ENCODE measurements around the gene CADPS2. TPM values are rescaled to one million over a fixed set of nuclear protein-coding genes. Genes with fewer than 3 reads are reported as not detected.

The CADPS2 gene
- total RNA-seq (2014; rRNA removed; shearing (Covaris generic)), result 5.9 and 6.9 TPM in 2 replicates

DNA sequence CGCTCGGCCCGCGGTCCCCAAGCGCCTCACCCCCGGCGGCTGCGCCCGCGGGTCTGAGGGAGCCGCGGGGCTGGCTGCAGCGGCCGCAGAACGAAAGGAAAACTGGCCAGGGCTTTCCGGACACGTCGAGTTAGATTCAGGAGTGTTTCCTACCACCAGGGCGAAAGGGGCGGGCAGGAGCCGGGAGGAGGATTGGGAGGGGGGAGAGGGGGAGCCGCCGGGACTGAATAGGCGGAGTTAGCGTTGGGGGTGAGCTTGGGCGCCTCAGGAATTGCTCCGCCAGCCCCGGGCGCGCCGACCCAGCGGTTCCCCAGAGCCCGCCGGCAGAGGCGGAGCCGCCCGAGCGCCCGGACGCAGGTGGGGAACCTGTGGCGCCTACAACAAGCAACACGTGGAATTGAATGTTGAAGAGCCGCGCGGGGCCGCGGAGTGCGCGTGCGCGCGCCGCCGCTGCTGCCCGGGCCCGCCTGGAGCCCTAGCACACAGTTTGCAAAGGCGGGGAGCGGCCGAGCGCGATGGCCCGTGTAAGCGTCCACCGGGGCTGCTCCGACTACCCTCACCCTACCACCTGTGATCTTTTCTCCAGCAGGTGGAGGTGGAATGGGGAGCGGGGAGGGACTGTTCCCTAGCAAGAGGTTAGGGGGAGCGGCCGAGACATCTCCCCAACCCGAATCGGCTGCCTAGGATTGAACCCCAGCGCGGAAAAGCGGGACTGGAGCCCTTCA is at the start of gene CADPS2:
Gene CADPS2, minus strand, starts transcription at position 104 of the 725 bp plus-strand sequence. CDS start 123 bp downstream, outside the sequence.
- peak; percentile 93 for DNase-seq
- no peaks in the 10 kb centered on the region for H3K36me3 ChIP-seq (replicated peaks; ENCODE audit: control insufficient read depth, insufficient read depth, low read length)
- H3K27me3 ChIP-seq (ENCODE audit: control insufficient read depth, insufficient read depth, low read length), result peaks cover 34% of the 10 kb centered on the region
- peak within 1 kb of the TSS; percentile 77 for H3K4me3 ChIP-seq (ENCODE audit: insufficient read depth, low read depth, low read length)

DNA sequence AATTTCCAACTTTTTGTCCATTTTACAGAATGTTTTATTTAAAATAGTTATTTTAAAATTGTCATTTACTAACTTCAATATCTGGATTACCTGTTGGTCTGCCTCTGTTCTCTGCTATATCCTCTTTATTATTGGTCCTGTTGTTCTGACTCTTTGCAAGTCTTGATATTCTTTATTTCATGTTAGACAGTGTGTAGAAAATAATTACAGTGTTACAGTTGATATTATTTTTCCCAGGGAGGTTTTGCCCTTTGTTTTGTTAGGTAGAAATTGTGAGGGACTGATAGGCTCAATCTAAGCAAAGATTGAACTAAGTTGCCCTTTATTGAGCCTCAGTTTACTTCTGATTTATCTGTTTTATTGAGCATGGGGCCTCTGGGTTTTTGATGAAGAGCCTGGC is 49.4 kb upstream of the CADPS2 start:
- Histone ChIP-seq H3K36me3 (replicated peaks; ENCODE audit: control insufficient read depth, insufficient read depth, low read length) (no peaks in the 10 kb centered on the region), H3K4me3 (ENCODE audit: insufficient read depth, low read depth, low read length) (no peak overlapping the region), H3K27me3 (ENCODE audit: control insufficient read depth, insufficient read depth, low read length) (no peaks in the 10 kb centered on the region)
- DNase-seq, result no peak

DNA sequence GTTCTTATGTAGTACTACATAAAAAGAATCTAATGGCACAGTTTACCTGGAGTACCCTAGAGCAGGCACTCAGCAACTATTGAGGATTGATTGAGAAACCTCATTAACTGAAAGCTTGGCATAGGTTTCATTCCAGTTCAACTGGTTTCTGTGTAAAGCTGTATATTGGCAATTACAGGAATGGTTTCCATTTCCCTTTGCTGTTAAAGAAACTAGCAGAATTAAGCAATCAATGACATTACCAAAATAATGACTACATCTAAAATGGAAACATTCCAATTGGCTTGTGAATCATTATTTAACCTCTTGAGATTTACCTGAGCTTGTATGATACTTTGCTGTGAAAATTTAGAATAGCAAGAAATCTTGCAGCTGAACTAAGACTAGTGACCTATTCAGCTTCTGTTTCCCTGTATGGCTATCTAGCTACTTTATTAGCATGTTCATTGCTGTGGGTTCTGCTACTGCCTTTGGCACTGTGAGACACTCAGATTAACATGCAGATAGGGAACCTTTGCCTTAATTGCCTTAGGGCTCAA is 33.5 kb upstream of the CADPS2 start:
- DNase-seq, result no peak
- Histone ChIP-seq H3K27me3 (ENCODE audit: control insufficient read depth, insufficient read depth, low read length) (no peaks in the 10 kb centered on the region), H3K36me3 (replicated peaks; ENCODE audit: control insufficient read depth, insufficient read depth, low read length) (no peaks in the 10 kb centered on the region), H3K4me3 (ENCODE audit: insufficient read depth, low read depth, low read length) (no peak overlapping the region)

DNA sequence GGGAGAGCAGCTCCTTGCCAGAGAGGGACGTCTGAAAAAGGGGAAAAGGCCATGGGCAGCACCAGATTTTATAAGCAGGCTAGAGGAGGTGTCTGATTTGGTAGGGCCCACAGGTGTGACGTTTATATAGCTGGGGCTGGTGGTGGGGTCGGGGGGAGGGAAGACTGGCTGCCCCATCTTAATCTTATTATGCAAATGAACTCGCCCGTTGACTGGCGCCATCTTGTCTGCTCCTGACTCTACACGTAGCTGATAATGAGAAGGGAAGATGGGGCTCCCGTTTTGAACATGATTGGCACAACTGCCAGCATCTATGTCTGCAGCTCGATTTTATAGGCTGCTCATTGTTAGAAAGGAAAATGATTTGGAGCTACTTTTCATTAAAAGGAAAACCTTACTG is 28.6 kb upstream of the CADPS2 start:
- DNase-seq, result no peak
- no peaks in the 10 kb centered on the region for H3K27me3 ChIP-seq (ENCODE audit: control insufficient read depth, insufficient read depth, low read length)
- no peak overlapping the region for H3K4me3 ChIP-seq (ENCODE audit: insufficient read depth, low read depth, low read length)
- H3K36me3 ChIP-seq (replicated peaks; ENCODE audit: control insufficient read depth, insufficient read depth, low read length), result no peaks in the 10 kb centered on the region

DNA sequence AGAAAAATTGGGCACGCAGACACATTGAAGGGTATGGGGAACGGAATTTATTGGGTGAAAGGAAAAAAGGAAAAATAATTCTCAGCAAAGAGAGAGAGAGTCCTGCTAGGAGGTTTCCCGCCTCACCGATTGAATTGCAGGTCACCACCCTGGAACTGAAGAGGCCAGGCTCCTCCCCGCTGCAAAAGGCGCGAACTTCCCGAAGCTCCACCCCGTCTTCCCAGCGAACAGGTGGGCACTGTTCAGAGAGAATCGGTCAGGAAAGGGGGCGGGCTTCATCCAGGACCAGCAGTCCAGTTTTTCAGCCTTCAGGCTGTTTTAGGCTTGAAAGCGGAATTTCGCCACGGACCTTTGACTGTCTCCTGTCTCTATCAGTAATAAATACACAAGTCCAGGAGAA is 27.3 kb upstream of the CADPS2 start:
- DNase-seq, result no peak
- no peaks in the 10 kb centered on the region for H3K27me3 ChIP-seq (ENCODE audit: control insufficient read depth, insufficient read depth, low read length)
- H3K4me3 ChIP-seq (ENCODE audit: insufficient read depth, low read depth, low read length), result no peak overlapping the region
- no peaks in the 10 kb centered on the region for H3K36me3 ChIP-seq (replicated peaks; ENCODE audit: control insufficient read depth, insufficient read depth, low read length)

DNA sequence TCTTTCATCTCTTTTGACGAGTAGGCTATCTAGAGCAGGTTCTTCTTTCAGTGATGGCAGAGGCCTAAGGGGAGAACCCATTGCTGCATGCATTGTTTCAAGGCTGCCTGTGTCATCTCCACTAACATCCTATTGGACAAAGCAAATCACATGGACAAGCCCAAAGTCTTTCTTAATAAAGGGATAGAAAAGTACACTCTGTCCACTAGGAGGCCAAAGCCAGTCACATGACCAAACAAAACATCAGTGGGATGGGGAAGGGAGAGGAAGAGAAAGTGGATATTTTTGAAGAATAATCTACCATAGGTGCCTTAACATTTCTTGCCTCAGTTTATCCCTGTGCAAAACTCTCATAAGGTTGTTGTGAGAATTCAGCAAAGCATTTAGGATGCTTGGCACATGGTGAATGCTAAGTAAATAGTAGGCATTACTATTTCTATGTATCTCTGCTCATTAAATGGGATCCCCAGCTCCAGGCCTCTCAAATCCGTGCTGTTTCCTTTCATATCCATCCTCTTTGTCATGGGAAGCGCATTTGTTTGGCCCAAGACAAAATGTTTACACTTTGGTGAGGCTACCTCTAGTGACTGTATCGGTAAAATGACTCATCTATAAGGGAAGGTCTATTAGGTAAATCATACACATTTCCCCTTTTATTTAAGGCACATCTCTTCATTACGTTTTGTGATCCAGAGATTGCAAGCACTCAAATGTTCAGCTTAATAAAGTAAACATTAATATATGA is 16.7 kb upstream of the CADPS2 start:
- DNase-seq, result peak; percentile 22
- H3K27me3 ChIP-seq (ENCODE audit: control insufficient read depth, insufficient read depth, low read length), result no peaks in the 10 kb centered on the region
- no peaks in the 10 kb centered on the region for H3K36me3 ChIP-seq (replicated peaks; ENCODE audit: control insufficient read depth, insufficient read depth, low read length)
- no peak overlapping the region for H3K4me3 ChIP-seq (ENCODE audit: insufficient read depth, low read depth, low read length)

DNA sequence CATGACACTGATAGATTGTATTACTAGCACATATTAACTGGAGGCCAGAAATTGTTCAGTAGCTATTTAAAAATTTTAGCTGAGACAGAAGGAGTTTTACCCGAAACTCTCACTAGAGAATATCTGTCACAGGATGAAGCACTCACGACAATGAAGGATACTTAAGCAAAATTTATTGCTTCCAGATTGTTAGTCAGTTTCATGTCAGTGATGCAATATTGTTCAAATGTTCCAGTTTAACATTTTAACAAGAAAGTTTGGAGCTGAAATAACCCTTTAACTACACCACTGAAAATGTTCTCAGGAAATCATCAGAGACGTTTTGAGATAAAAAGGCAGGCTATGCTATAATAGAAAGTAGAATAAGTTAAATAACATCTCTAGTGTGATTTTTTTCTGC is 15.0 kb upstream of the CADPS2 start:
- no peak for DNase-seq
- no peak overlapping the region for H3K4me3 ChIP-seq (ENCODE audit: insufficient read depth, low read depth, low read length)
- no peaks in the 10 kb centered on the region for H3K27me3 ChIP-seq (ENCODE audit: control insufficient read depth, insufficient read depth, low read length)
- no peaks in the 10 kb centered on the region for H3K36me3 ChIP-seq (replicated peaks; ENCODE audit: control insufficient read depth, insufficient read depth, low read length)

DNA sequence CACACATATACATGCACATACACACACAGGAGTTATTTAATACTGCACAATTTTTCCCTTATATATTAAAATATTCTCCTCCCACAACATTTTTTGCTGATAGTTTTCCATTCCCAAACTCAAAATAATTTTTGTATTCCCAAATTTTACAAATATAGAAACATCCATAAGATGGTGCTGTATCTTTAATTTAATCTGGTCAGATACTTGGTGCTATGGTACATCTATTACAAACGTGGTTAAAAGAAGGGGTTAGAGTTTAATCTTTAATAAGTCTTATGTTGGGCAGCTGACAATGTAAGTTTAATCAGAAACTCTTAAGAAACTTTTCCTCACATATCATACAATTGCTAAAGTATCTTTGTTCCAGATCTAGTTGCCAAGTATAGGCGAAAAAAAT is 10.2 kb upstream of the CADPS2 start:
- no peak for DNase-seq
- Histone ChIP-seq H3K36me3 (replicated peaks; ENCODE audit: control insufficient read depth, insufficient read depth, low read length) (no peaks in the 10 kb centered on the region), H3K27me3 (ENCODE audit: control insufficient read depth, insufficient read depth, low read length) (no peaks in the 10 kb centered on the region), H3K4me3 (ENCODE audit: insufficient read depth, low read depth, low read length) (no peak overlapping the region)

DNA sequence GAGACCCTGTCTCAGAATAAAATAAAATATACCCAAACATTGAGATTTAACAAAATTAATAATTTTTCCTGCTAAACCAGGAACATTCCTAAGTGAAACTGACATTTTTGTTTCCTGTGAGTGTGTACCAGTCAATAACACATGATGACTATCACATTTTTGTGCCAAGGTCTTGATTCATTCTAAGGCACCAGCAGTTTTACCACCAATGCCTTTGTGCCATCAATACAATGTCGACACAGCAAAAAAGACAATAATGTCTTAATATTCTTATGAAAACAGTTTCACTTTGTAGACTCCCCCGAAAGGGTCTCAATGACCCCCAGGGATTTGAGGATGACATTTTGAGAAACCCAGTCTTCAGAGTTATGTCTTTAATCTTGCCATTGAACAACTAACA is 7.2 kb upstream of the CADPS2 start:
- Histone ChIP-seq H3K36me3 (replicated peaks; ENCODE audit: control insufficient read depth, insufficient read depth, low read length) (no peaks in the 10 kb centered on the region), H3K4me3 (ENCODE audit: insufficient read depth, low read depth, low read length) (no peak overlapping the region), H3K27me3 (ENCODE audit: control insufficient read depth, insufficient read depth, low read length) (no peaks in the 10 kb centered on the region)
- DNase-seq, result no peak

DNA sequence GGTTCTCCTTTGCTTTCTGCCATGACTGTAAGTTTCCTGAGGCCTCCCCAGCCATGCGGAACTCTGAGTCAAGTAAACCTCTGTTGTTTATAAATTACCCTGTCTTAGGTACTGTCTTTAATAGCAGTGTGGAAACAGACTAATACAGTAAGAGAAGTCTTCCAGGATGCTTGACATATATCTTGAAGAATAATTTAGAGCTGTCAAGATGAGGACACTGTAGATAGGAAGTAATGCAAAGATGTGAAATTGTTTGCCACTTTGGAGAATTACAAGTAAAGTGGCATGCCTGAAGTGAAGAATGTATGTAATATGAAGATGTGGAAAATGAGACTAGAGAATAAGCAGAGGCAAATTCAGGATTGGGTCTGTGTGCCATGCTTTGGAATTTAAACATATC is 2.9 kb upstream of the CADPS2 start:
- H3K4me3 ChIP-seq (ENCODE audit: insufficient read depth, low read depth, low read length), result no peak overlapping the region
- no peak for DNase-seq

DNA sequence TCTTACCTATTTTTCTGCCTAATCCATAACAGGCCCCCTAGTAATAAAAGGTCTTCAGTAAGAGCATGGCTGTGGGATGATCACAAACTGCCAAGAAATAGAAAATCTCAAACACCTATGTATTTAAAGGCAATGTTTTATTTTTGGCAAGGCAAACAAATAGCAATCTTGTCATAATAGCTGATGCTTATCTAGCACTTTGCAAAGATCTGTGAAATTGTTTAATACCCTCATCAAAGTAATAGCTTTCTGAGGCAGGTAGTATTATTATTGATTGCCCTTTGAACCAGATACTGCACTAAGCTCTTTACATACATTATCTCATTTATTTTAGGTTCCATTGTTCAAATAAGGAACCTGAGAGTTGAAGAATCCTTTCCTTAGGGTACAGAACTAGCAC is 1.6 kb upstream of the CADPS2 start:
- Histone ChIP-seq H3K4me3 (ENCODE audit: insufficient read depth, low read depth, low read length) (no peak overlapping the region), H3K36me3 (replicated peaks; ENCODE audit: control insufficient read depth, insufficient read depth, low read length) (no peaks in the 10 kb centered on the region), H3K27me3 (ENCODE audit: control insufficient read depth, insufficient read depth, low read length) (peaks cover 34% of the 10 kb centered on the region)
- DNase-seq, result no peak

More for the DNA sequence above, 2.9 kb upstream of the CADPS2 start:
- Histone ChIP-seq H3K27me3 (ENCODE audit: control insufficient read depth, insufficient read depth, low read length) (peaks cover 33% of the 10 kb centered on the region), H3K36me3 (replicated peaks; ENCODE audit: control insufficient read depth, insufficient read depth, low read length) (no peaks in the 10 kb centered on the region)

DNA sequence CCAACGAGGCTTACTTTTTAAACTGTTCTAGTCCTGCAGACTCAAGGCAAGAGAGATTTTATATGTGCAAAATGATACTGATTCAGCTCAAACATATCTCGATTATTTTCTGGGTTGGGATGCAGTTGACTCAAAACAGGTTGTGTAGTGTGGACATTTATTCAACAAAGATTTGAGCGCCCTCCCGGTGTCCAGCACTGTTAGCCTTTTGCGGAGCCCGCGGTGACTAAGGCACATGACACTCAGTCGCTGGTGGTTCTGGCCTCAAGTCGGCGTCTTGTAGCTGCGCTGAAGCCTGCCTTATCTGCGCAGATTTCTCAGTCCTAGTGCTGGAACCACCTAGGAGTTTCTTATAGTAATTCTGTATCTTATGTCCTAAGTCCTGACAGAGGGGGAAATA is 938 bp upstream of the CADPS2 start:
- peak; percentile 48 for DNase-seq
- no peaks in the 10 kb centered on the region for H3K36me3 ChIP-seq (replicated peaks; ENCODE audit: control insufficient read depth, insufficient read depth, low read length)
- peak overlapping the region; percentile 77 for H3K4me3 ChIP-seq (ENCODE audit: insufficient read depth, low read depth, low read length)
- peaks cover 34% of the 10 kb centered on the region for H3K27me3 ChIP-seq (ENCODE audit: control insufficient read depth, insufficient read depth, low read length)

DNA sequence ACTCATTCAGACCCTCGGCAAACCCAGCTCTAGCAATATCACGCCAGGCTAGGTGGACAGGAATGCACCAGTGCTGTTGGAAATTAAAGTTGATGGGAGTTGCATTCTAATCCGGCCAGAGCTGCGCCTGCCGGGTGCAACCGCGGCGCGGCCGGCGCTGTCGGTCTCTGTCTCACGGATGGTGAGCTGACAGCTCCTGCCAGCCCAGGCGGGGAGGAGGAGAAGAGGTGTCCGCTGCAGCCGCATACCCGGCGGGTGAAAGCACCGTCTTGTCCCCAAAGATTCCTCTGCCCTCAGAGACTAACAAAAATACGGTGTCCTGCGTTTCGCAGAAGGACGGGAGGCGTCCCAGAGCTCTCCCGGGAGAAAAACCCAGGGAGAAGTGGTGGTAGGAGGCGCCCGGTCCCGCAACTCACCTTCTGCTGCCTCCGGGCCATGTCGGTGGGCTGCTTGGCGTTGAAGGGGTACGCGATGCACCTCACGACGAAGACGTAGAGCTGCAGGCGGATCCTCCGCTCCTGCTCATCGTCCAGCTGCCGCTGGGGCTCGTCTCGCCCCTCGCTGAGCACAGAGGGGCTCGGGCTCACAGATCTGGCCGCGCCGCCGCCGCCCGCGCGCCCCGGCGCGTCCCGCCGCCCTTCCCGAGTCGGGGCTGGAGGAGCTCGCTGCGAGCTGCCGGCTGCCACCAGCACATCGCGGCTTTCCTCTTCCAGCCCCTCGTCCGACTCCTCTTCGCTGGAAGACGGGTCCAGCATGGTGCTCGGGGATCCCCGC is 490 bp downstream of the CADPS2 start:
- Histone ChIP-seq H3K4me3 (ENCODE audit: insufficient read depth, low read depth, low read length) (peak overlapping the region; percentile 77), H3K36me3 (replicated peaks; ENCODE audit: control insufficient read depth, insufficient read depth, low read length) (no peaks in the 10 kb centered on the region), H3K27me3 (ENCODE audit: control insufficient read depth, insufficient read depth, low read length) (peaks cover 34% of the 10 kb centered on the region)

DNA sequence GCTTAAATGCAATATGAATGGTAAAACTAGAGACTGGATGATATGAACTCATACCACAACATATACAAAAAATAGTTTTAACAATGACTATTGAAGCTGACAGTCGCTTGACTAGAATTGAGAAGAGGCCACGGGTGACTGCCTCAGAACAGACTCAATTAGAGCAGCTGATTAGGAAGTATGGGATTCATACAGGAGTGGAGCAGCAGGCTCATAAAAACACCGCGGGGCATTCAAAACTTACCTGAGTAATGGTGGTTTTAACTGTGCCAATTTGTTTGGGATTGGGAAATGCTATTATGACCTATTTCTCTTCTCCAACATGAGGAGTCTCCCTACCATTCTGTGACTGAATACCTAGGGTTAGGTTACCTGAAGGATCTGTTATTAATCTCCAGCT is 2.1 kb downstream of the CADPS2 start:
- no peaks in the 10 kb centered on the region for H3K36me3 ChIP-seq (replicated peaks; ENCODE audit: control insufficient read depth, insufficient read depth, low read length)
- H3K27me3 ChIP-seq (ENCODE audit: control insufficient read depth, insufficient read depth, low read length), result peaks cover 34% of the 10 kb centered on the region
- H3K4me3 ChIP-seq (ENCODE audit: insufficient read depth, low read depth, low read length), result no peak overlapping the region
- no peak for DNase-seq

More for the DNA sequence above, 490 bp downstream of the CADPS2 start:
- peak; percentile 74 for DNase-seq

Data from H7 (cell line).